Uterus (tissue), 2 donors: ENCODE results near the gene ANKMY2.

Source experiments
- CTCF ChIP-seq, 4 experiments: fragments of 200-600 bp in 2 of 4; fragments of 450-650 bp in 2 of 4; sonication (generic) in 2 of 4; IDR thresholded peaks; one replicate each; pipeline ENCODE4 v1.5.1; 2016 to 2019; ENCODE audit warnings: antibody characterized with exemption in 4 of 4, mild to moderate bottlenecking in 2 of 4, moderate library complexity in 1 of 4
- POLR2A ChIP-seq, 2 donors: fragments of 450-650 bp; IDR thresholded peaks; one replicate each; pipeline ENCODE4 v1.6.1; 2016; ENCODE audit warnings: antibody characterized with exemption in 2 of 2, mild to moderate bottlenecking in 1 of 2, moderate library complexity in 1 of 2

GRCh38 chr7:16559497-16560179 lies 85.9 kb downstream of the ANKMY2 start:
- TF ChIP-seq POLR2A (IDR thresholded peaks at IDR 0.05) (no peak), CTCF (IDR thresholded peaks at IDR 0.05) (no peak)
